GM21528 (cell line): Measurements from ENCODE around the gene CDSN.

ENCODE experiments used
- ATAC-seq: cut with Tn5 transposase; IDR thresholded peaks from one replicate; pipeline ENCODE4 v1.9.1; 2021; ENCODE audit warnings: mild to moderate bottlenecking, moderate library complexity; ENCODE audit not compliant: unreplicated experiment, low FRiP score

CDSN gene

DNA sequence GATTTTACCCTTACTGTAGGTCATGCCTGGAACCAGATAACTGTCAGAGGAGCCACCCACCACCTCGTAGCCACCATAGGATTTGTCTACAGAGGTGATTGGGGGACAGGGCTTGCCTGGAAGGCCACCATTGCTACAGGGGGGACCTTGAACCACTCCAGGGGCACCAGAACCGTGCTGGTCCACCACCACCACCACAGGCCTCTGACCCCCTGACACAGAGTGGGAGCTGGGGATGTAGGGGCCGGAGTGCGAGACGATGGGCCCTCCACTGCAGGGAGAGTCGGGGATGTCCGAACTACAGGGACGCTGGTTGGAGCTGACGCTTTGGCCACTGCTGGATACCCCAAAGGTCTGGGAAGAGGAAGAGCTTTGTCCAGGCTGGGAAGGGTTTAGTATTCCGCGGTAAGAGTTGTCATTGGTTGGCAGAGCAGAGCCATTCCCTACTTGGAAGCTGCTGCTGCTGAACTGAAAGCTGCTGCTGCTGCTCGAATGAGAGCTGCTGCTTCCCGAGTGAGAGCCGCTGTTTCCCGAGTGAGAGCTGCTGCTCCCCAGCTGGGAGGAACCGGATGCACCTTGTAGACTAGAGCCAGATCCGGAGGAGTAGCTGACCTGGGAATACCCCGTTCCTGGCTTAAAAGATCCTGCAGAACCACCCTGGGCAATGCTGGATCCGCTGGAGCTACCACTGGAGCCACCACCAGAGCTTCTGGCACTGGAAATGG is 3.4 kb downstream of the CDSN start:
- ATAC-seq: no peak

DNA sequence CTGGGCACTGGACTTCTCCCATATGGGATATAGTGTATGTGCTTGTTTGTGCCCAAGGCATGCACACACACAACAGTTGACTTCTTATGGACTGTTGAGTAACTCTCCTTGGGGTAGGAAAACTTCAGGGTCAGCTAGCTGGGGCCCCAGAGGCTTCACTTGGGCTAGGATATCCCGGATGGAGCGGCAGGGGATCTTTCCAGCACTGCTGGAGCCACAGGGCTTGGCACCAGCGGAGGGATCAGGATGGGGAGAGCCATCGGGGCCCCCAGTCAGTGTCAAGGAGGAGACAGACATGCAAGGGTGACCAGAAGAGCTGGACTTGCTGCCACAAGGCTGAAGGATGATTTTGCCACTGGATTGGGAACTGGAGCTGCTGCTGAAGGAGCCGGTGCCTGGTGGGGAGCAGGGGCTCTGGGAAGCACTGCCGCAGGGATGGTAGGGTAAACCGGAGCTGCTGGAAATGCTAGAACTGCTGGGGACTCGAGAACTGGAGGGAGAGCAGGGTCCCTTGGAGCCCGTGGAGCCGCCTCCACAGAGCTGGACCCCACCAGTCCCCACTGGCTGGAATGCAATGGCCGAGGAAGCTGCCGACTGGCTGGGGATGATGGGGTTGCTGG is 4.2 kb downstream of the CDSN start:
- ATAC-seq: no peak

DNA sequence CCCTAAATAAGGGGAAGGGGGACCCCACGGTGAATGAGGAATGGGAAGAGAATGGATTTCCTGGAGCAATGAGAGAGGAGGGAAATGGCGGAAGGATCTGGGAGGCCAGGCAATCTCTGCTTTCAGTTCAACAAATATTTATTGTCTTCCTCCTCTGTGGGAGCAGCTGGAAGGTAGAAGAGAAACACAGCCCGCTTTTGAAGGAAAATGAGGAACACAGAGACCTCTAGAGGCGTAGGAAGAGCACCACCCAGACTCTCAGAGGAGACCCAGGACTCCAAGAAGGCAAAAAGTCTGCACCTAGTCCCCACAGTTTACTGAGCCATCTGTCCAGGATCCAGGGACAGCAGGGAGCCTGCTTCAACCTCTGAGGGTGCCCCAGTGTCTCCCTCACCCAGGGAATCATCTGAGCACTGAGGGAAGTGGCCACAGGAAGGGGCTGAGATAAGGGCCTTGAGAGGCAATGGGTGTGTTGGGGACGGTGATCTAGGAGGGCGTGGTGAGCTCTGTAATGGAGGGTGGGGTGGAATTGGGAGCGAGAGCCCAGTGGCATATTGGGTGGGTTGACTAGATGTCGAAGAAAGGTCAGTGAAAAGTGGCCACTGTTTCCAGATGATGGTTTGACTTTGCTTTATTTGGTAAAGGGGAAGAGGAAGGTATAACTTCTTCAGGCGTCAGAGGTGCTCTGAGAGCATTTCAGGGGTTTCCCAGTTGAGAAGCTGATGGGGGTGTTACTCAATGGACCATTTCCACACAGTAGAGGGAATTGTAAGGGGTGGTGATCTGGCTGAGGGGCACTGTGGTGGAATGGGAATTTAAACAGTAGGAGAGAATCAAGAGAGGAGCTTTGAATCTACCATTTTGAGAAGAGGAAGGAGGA is 5.0 kb downstream of the CDSN start:
- no peak for ATAC-seq

DNA sequence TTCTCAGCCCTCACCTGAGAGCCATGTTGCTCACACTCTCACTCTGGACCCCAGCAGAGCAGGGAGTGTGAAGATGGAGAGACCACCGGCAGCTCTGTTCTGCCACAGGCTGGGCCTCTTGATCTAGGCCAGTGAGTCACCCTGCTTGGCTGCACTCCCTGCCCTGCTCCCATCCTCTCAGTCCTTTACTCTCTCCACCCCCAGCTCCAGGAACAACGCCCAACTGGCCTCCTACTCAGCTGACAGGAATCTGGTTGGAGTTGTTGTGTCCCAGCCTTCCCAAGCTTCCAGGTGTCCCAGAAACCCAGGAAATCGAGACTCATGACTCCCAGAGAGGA is 5.7 kb downstream of the CDSN start, which contains the start of gene PSORS1C1:
PSORS1C1 (plus strand) TSS at position 260 of the 338 bp plus-strand sequence. CDS start 14,833 bp downstream, outside the sequence.
- no peak for ATAC-seq

DNA sequence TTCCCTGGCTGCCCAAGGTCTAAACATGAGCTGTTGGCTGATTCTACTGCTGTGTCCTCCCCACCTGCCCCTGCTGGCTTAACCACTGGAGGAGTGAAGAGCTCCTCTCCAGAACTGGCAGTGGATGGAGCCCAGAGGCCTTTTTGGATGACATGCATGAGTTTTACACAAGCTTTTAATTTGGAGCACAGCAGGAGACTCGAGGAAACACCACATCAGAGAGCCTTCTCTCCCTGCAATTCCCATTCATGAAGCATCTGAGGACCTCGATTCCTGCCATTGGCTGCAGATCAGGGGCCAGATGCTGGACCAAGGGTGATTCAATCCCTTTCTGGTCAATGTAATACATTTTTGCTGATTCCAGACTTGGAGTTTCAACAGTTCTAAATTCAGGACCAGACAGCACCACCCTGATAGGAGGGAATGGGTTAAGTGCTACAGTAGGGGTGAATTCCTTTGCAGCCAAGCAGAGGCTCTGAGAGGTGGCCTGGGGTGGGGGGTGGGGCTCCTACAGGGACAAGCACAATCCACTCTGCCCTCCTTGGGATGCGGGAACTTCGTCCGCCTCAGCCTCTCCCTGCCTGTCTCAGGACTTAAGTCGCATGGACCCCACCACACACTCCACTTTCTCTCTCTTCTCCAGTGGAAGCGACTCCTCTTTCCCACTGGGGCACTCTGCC is 6.2 kb downstream of the CDSN start:
- no peak for ATAC-seq

DNA sequence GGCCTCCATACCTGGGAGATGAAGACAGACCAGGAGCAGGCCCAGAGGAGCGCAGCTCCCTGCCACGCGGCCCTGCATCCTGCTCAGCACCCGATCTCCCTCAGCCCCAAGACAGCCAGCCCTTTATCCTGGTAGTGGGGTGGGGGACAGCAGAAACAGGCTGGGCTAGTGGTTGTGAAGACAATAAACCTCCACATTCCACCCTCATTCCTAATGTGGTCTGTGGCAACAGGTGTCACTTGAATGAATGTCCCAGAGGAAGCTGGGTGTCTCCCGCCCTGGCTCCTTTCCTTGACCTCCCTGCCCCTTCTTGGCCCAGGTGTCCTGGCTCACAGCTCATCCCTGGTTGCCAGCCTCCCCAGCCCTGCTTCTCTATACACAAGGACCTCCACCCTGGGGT is 7.8 kb downstream of the CDSN start, which contains the start of gene C6orf15:
C6orf15 (minus strand) TSS at position 98 of the 400 bp plus-strand sequence; CDS start at position 78, 20 bp downstream.
- no peak for ATAC-seq

DNA sequence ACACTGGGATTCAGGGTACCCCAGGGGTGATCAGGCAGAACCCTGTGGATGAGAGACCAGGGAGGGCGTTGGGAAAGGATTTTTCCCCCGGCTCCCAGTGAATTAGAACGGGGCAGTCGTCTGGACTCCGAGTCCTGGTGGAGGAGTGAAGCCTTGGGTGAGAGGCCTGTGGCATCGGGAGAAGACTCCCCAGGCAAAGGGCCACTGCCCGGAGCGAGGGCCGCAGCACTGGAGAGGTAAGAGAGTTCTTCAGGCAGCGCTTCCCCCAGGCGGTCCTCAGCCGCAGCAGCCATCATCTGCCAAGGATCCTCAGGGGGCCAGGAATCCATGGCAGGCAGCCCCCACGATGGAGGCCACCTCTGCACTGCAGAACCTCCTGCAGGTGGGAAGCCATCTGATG is 8.5 kb downstream of the CDSN start:
- ATAC-seq: no peak

DNA sequence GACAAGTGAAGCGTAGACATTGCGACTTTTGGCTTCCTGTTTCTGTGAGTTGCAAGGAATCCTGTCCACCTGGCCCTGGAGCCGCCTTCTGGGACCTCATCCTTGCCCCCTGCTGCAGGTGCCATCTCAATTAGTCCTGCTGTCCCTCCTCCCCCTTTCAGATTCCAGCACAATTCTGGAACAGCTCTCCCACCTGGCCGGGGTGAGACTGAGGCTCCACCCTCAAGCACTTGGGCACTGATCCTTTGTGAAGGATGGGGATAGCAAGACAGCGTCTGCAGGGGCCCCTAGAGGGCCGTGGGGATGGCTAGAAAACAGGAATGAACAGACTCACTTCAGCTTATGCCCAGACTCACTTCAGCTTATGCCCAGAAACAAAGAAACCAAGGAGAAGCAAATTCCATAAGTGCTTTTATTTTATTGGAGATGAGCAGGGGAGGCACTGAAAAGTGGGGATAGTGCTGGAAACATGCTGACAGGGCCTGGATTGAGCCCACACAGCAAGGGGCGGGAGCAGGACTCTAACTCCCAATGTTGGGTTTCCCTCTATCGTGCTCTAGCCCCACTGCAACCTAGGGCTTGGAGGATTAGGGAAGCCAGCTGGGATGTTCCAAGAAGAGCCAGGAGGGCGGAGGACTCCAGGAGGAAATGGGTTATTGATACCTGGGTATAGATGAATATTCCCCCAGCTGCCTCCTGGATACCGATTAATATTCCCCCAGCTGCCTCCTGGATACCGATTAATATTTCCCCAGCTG is 9.2 kb downstream of the CDSN start:
- no peak for ATAC-seq

DNA sequence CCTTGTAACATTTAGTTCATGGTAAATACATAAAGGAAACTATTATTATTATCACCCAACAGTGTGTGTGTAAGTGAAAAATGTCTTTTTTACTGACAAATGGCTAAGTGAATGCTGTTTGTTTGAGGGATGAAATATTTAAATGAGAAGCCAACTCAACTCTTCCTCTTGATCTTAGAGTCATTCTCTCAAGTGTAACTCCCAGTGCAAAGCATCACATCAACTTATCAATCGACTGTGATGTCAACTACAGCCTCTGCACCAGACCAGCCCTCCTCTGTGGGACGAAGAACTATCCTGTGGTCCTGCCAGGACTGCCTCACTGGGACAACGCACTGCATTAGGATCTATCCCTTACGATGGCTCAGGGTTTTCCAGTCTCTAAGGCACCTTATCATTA is 13.2 kb downstream of the CDSN start:
- ATAC-seq: no peak

DNA sequence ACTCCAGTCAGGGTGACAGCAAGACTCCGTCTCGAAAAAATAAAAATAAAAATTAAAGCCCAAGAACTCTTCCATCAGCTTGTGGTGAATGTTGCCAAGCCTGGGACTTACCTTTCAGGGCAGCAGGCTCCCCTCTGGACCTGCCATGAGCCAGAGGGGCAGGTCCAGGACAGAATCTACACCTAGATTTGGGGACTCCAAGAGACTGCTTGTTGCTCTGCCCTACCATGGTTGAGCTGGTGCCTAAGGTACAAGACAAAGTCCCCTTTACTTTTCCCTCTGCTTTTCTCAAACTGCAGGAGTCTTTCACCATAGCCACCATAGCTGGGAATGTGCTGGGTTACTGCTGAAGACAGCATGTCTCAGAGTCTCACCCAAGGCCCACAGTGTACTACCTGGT is 17.1 kb downstream of the CDSN start:
- no peak for ATAC-seq

DNA sequence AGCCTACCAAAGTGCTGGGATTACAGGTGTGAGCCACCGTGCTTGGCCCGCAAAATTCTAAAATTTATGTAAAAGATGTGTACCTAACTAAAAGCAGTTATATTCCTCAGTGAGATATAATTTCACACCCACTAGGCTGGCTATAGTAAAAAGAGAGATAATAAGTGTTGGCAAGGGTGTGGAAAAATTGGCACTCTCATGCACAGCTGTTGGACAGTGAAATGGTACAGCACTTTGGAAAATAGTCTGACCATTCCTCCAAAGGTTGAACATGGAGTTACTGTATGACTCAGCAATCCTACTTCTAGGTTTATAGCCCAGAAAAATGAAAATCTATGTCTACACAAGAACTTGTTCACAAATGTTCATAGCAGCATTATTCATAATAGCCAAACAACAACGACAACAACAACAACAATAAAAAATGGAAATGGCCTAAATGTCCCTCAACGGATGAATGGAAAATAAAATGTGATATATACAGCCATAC is 21.8 kb downstream of the CDSN start:
- ATAC-seq: no peak

DNA sequence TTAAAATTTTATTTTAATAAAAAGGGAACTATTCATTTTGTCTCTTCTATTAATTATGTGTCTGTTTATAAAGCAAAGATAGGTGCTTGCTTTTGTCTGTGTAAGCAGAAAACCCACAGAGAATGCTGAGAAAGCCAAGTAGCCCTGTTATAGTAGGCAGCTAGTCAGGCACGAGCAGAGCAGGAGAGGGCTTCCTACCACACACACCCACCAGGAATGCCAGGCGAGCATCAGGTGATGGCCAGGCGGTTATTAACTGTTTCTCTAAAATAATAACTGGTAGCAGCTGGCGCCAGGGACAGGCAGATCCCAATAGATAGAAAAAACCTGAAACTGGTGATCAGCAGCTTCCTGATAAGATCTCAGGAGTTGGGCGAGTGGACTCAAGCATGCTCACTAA is 23.6 kb downstream of the CDSN start:
- no peak for ATAC-seq

DNA sequence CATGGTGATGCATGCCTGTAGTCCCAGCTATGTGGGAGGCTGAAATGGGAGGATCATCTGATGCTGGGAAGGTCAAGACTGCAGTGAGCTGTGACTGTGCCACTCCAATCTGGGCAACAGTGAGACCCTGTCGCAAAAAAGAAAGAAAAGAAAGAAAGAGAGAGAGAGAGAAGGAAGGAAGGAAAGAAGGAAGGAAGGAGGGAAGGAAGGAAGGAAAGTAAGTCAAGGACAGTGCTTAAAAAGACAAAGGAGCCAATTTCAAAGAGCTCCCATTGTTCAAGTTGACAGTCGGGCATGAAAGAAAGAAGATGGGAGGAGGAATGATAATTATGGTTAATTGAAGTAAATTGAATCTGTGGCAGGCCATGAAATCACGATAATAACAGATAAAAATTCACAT is 24.0 kb downstream of the CDSN start:
- ATAC-seq: no peak

DNA sequence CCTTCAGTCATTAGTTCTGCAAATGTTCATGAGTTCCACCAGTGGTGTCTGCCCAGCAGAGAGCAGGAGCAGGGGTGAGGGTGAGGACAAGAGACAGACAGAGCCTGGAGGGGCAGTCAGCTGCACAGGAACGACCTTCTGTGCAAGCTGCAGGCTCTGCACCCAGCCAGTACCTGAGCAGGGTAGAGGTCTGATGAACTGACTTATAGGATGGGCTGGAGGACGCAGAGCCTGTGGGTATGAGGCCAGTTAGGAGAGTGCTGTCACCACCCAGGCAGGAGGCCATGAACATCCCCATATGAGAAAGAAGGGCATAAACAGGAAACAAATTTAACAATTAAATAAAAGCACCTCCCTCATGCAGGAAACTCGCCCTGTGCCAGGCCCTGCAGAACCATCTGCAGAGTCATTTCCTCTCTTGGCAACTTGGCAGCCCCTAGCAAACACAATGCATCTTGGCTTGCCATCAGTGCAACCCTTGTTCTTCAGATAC is 25.8 kb downstream of the CDSN start:
- ATAC-seq: no peak

DNA sequence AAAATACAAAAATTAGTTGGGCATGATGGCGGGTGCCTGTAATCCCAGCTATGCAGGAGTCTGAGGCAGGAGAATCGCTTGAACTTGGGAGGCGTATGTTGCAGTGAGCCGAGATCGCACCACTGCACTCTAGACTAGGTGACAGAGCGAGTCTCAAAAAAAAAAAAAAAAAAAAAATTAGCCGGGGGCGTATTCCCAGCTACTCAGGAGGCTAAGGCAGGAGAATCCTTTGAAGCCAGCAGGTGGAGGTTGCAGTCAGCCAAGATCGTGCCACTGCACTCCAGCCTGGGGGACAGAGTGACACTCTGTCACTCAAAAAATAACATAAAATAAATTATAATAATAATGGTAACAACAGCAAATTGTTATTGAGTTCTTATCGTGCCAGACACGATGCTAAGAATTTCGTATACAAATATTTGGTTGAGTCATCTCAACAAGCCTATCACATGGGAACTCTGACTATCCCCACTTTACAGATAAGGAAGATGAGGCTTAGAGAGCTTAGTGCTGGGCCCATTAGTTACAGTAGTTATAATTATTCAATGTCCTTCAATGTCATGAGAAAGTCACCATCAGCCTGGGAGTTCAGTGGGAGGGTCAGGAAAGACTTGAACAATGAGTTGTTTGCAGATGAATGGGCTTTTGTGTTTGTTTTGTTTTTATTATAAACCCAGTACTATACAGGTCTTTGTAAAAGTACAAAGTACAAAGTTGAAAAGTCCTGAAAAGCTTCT is 27.3 kb downstream of the CDSN start:
- ATAC-seq: no peak

DNA sequence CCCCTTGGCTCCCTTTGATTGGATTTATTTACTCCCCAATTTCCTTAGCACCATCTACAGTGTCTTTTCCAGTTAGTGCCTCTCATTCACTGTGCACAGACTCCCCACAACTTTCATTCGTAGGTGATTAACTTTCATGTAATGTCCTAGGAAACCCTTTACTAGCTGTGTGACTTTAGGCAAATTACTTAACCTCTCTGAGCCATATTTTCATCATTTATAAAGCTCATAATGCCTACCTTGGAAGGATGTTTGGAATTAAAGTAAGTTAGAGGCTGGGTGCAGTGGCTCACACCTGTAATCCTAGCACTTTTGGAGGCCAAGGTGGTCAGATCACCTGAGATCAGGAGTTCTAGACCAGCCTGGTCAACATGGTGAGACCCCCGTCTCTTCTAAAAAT is 28.0 kb downstream of the CDSN start:
- no peak for ATAC-seq

DNA sequence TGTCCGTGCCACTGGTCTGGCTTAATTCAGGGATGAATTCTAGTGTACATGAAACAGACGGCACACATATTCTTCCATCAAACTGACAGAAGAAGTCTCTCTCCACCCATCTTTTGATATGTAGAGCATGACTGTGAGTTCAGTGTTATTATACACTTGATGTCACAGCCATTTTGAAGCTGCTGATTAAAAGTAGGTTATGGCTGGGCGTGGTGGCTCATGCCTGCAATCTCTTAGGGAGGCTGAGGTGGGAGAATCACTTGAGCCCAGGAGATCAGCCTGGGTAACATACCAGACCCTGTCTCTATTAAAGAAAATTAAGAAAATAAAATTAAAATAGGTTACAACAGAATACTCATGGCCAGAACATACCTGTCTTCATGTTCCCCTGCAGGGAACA is 28.6 kb downstream of the CDSN start:
- ATAC-seq: no peak

DNA sequence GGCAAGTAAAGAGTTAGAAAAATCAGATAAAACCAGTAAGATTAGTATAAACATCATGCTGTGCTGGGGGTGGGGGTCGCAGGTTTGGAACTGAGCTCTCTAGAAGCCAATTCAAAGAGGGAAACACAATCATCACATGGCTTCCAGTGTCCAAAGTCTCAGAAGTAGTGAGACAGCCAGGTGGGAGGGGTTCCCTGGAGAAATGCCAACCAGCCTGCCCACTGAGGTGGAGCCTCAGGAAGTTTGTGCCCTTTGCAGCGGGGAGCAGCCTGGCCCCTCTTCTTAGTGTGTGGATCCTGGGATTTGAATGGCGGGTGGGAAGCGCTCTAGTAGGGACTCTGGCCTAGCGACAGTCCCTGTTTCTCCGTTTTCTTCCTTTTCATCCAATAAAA is 29.3 kb downstream of the CDSN start:
- no peak for ATAC-seq
